ENCODE results near the gene VSIG2. TPM values are rescaled to one million over a fixed set of nuclear protein-coding genes. Genes with fewer than 3 reads are reported as not detected.

Gene VSIG2
- total RNA-seq, 1 donor from 2014 or later, result not detected

- DNase-seq (ENCODE audit: low spot score), result no peak
- Mint-ChIP-seq H3K9me3 (ENCODE audit: low read depth) (peaks cover 7% of the 10 kb centered on the region), H3K36me3 (ENCODE audit: low read depth) (peaks cover 3% of the 10 kb centered on the region), H3K27me3 (ENCODE audit: low read depth) (peaks cover 21% of the 10 kb centered on the region), H3K4me3 (ENCODE audit: unreplicated experiment) (no peak overlapping the region), H3K4me1 (ENCODE audit: low read depth) (no peaks in the 10 kb centered on the region), H3K27ac (ENCODE audit: unreplicated experiment) (no peak overlapping the region)
- TF ChIP-seq, protein P1, sequence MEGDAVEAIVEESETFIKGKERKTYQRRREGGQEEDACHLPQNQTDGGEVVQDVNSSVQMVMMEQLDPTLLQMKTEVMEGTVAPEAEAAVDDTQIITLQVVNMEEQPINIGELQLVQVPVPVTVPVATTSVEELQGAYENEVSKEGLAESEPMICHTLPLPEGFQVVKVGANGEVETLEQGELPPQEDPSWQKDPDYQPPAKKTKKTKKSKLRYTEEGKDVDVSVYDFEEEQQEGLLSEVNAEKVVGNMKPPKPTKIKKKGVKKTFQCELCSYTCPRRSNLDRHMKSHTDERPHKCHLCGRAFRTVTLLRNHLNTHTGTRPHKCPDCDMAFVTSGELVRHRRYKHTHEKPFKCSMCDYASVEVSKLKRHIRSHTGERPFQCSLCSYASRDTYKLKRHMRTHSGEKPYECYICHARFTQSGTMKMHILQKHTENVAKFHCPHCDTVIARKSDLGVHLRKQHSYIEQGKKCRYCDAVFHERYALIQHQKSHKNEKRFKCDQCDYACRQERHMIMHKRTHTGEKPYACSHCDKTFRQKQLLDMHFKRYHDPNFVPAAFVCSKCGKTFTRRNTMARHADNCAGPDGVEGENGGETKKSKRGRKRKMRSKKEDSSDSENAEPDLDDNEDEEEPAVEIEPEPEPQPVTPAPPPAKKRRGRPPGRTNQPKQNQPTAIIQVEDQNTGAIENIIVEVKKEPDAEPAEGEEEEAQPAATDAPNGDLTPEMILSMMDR (IDR thresholded peaks at IDR 0.05), result no peak
Observed at GRCh38 chr11:124707829-124708228, 44.2 kb downstream of the VSIG2 start.

- Mint-ChIP-seq H3K4me3 (ENCODE audit: unreplicated experiment) (no peak overlapping the region), H3K4me1 (ENCODE audit: low read depth) (no peaks in the 10 kb centered on the region), H3K27ac (ENCODE audit: unreplicated experiment) (no peak overlapping the region), H3K36me3 (ENCODE audit: low read depth) (no peaks in the 10 kb centered on the region), H3K27me3 (ENCODE audit: low read depth) (peaks cover 20% of the 10 kb centered on the region), H3K9me3 (ENCODE audit: low read depth) (peaks cover 3% of the 10 kb centered on the region)
- TF ChIP-seq, protein P1 (IDR thresholded peaks at IDR 0.05), result no peak
- DNase-seq (ENCODE audit: low spot score), result no peak
Observed at GRCh38 chr11:124700028-124700427, 52.0 kb downstream of the VSIG2 start.

DNA sequence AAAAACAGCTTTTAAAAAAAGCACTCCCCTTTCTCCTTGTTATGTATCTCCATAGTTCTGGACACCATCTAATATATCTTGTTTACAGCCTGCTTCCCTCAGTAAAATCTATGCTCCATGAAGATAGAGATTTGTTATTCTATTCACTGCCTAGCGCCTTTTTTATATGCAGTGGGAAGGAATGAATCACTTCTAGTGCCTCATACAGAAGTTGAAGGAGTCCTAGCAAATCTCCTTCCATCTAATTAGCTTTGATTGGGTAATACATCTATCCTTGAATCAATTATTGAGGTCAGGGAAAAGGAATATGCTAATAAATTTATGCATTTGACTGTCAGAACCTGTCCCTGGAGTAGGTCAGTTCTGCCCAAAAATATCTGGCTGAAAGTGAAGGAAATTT, 52.5 kb downstream of the VSIG2 start:
- Mint-ChIP-seq H3K9me3 (ENCODE audit: low read depth) (peaks cover 3% of the 10 kb centered on the region), H3K27me3 (ENCODE audit: low read depth) (peaks cover 20% of the 10 kb centered on the region), H3K4me3 (ENCODE audit: unreplicated experiment) (no peak overlapping the region), H3K4me1 (ENCODE audit: low read depth) (no peaks in the 10 kb centered on the region), H3K36me3 (ENCODE audit: low read depth) (no peaks in the 10 kb centered on the region), H3K27ac (ENCODE audit: unreplicated experiment) (no peak overlapping the region)
- TF ChIP-seq, protein P1 (IDR thresholded peaks at IDR 0.05), result no peak
- DNase-seq (ENCODE audit: low spot score), result no peak

Other genes with a start within 250 kb of the VSIG2 start
- not detected in 3 replicates for gene OR8B12, start 208.6 kb downstream of the VSIG2 start, total RNA-seq
- 0.07 to 0.23 TPM in 2 of 3 replicates, not detected in the other for gene OR8A1, start 182.3 kb downstream of the VSIG2 start, total RNA-seq
- gene PANX3, start 140.8 kb downstream of the VSIG2 start, total RNA-seq, result not detected in 3 replicates
- 22.4 to 30.9 TPM (median 30.0 TPM) in 3 replicates for gene TBRG1, start 129.4 kb downstream of the VSIG2 start, total RNA-seq
- gene SIAE, start 78.5 kb downstream of the VSIG2 start, total RNA-seq, result 8.3 to 15.2 TPM (median 9.6 TPM) in 3 replicates
- gene SPA17, start 78.4 kb downstream of the VSIG2 start, total RNA-seq, result 1.7 to 3.6 TPM (median 3.2 TPM) in 3 replicates
- gene NRGN, start 12.3 kb downstream of the VSIG2 start, total RNA-seq, result 1.6 to 2.4 TPM (median 1.8 TPM) in 3 replicates
- gene ESAM, start 10.0 kb upstream of the VSIG2 start, total RNA-seq, result 1.7 to 2.6 TPM (median 2.0 TPM) in 3 replicates
- gene MSANTD2, start 48.2 kb upstream of the VSIG2 start, total RNA-seq, result 10.4 to 12.5 TPM (median 10.6 TPM) in 3 replicates
- gene ROBO3, start 113.2 kb upstream of the VSIG2 start, total RNA-seq, result 4.9 to 12.0 TPM (median 10.9 TPM) in 3 replicates
- gene ROBO4, start 145.6 kb upstream of the VSIG2 start, total RNA-seq, result not detected in 3 replicates
- not detected in 3 replicates for gene HEPN1, start 167.0 kb upstream of the VSIG2 start, total RNA-seq
- not detected in 3 replicates for gene HEPACAM, start 183.8 kb upstream of the VSIG2 start, total RNA-seq
- gene CCDC15, start 201.9 kb upstream of the VSIG2 start, total RNA-seq, result 0.90 to 3.6 TPM (median 1.2 TPM) in 3 replicates